DND-41 (cell line): Measurements from ENCODE around the gene PDZRN3.

Source experiments
- CTCF ChIP-seq: IDR thresholded peaks from 2 replicates; pipeline ENCODE4 v1.5.1; 2012; ENCODE audit warnings: borderline replicate concordance, low read length, moderate library complexity, mild to moderate bottlenecking; ENCODE audit not compliant: poor library complexity, severe bottlenecking; ENCODE audit errors: extremely low read depth
- EZH2 ChIP-seq: IDR thresholded peaks from 3 replicates; pipeline ENCODE4 v1.6.1; 2012; ENCODE audit warnings: borderline replicate concordance, low read depth, mild to moderate bottlenecking, moderate library complexity, low read length, inconsistent platforms; ENCODE audit not compliant: severe bottlenecking

DNA sequence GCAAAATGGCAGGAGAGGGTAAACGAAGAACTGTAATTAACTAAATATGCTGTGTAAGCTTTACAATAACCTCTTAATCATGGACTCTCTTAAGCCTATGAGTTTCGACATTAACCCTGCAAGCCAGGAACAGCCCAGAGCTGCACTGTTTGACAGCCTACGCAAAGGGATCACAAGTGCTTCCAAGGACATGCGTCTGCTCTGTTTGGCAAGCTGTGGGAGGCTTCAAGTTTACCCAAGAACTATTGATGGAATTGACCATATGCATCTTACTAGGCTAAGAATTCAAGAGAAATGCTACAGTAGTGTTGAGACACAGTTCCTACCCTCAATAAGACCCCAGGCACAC is 66.0 kb downstream of the PDZRN3 start:
- TF ChIP-seq CTCF (no peak), EZH2 (no peak)
